ENCODE data around the gene IFNA10. TPM values are rescaled to one million over a fixed set of nuclear protein-coding genes. Genes with fewer than 3 reads are reported as not detected.

IFNA10 gene
- total RNA-seq, 4 donors from 2014 or later = not detected

Small RNA genes within 50 kb of the gene (small RNA-seq; reads per million reads assigned to genes)
- 0 reads per million in 4 donors for gene RF00019

Other genes starting within 250 kb of the IFNA10 start
- 1 to 10 TPM; 1.1 to 4.8 (median 2.7) TPM for gene HACD4, start 175.5 kb downstream of the IFNA10 start, total RNA-seq
- not detected for gene IFNB1, start 129.2 kb downstream of the IFNA10 start, total RNA-seq
- not detected for gene IFNW1, start 65.3 kb downstream of the IFNA10 start, total RNA-seq
- gene IFNA21, start 40.5 kb downstream of the IFNA10 start, total RNA-seq = not detected
- not detected for gene IFNA4, start 19.6 kb downstream of the IFNA10 start, total RNA-seq
- not detected for gene IFNA7, start 4.9 kb downstream of the IFNA10 start, total RNA-seq
- not detected for gene IFNA16, start 10.2 kb upstream of the IFNA10 start, total RNA-seq
- not detected for gene IFNA17, start 21.1 kb upstream of the IFNA10 start, total RNA-seq
- not detected for gene IFNA14, start 32.9 kb upstream of the IFNA10 start, total RNA-seq
- not detected for gene IFNA5, start 98.2 kb upstream of the IFNA10 start, total RNA-seq
- 10 to 100 TPM in 3 of 4 donors, 1 to 10 TPM in 1; 4.6 to 27.2 (median 19.5) TPM for gene KLHL9, start 128.3 kb upstream of the IFNA10 start, total RNA-seq
- not detected for gene IFNA6, start 143.7 kb upstream of the IFNA10 start, total RNA-seq
- gene IFNA13, start 160.9 kb upstream of the IFNA10 start, total RNA-seq = not detected
- not detected for gene IFNA2, start 178.3 kb upstream of the IFNA10 start, total RNA-seq
- gene IFNA8, start 202.0 kb upstream of the IFNA10 start, total RNA-seq = not detected
- gene IFNA1, start 233.3 kb upstream of the IFNA10 start, total RNA-seq = not detected

Data from transverse colon (tissue), 4 donors.